Endothelial cell of hepatic sinusoid (primary cell): ENCODE measurements around the gene ASPHD2.
"Not testable (repeated sequence)": the region's sequence is repeated elsewhere in the genome, so short reads cannot be mapped to it uniquely, and the experiment has no call there.

Source experiments
- in situ Hi-C: cut with HindIII; loops from 2 replicates; pipeline ENCODE4 v1.10.0; 2017; ENCODE audit warnings: low sequenced_read_pairs

The ASPHD2 gene

GRCh38 chr22:26414347-26414746, 14.7 kb upstream of the ASPHD2 start:
- in situ Hi-C loops, result loop anchor here (10.0 kb wide), 1 partner anchor 90 kb away; no protein-coding TSS in a partner anchor

- in situ Hi-C loops, result loop anchor here (5.0 to 10.0 kb wide), 2 partner anchors 36 to 89 kb away; no protein-coding TSS in a partner anchor
Measured at GRCh38 chr22:26416256-26416655, 12.8 kb upstream of the ASPHD2 start.

GRCh38 chr22:26416670-26417276, 12.3 kb upstream of the ASPHD2 start:
- in situ Hi-C loops, result loop anchor here (5.0 to 10.0 kb wide), 2 partner anchors 36 to 88 kb away; no protein-coding TSS in a partner anchor

GRCh38 chr22:26417406-26417805, 11.7 kb upstream of the ASPHD2 start:
- in situ Hi-C loops, result loop anchor here (5.0 to 10.0 kb wide), 2 partner anchors 35 to 87 kb away; no protein-coding TSS in a partner anchor

- in situ Hi-C loops, result loop anchor here (5.0 to 10.0 kb wide), 2 partner anchors 34 to 86 kb away; no protein-coding TSS in a partner anchor
Measured at GRCh38 chr22:26418620-26419019, 10.4 kb upstream of the ASPHD2 start.

DNA sequence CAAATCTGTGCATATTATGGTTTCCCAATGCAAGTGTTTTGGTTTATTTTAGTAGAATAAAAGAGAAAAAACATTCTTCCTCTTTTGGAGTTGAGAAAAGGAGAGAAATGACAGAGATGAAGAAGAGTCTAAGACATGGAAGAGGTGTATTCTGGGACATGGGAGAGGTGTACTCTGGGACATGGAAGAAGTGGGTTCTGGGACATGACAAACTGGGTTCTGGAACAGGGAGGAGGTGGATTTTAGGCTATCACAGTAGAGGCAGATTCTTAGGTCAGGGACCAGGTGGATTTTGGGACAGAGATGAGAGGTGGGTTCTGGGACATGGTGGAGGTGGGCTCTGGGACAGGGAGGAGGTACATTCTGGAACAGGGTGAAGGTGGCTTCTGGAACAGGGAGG, 2.1 kb upstream of the ASPHD2 start:
- in situ Hi-C loops, result no loop called here

DNA sequence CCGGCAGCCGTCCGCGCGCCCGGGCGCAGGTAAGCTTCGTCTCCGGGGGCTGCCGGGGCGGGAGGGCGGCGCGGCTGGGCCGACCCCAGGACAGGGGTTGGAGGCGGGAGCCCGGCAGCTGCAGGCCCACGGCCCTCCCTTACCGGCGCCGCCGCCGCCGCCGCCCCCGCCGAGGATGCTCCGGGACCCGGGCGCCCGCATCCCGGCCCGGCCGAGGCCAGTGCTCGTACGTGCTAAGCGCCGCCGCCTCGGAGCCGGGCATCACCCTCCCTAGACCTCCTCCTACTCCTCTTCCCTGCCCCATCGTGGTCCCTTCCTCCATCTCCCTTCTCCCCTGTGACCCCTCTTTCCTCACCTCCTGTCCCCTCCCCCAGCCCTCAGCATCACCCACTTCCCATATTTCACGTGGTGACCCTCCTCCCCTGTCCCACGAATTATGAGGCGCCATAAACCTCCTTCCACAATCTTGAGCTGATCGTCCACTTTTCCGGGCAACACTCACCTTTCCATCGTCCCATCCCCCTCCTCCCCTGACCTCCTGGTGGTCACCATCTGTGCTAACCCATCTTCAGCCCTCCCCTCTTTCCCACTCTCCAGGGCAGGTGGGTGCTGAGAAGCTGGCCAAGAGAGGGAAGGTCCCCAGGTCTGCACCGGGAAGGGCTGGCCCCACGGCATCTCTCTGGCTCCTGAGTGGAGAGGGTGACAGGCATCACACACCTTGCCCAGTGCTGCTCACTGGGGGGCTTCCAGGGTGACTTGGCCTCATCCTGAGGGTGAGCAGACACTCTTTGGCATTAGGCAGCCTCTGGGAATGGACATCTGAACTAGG, 612 bp downstream of the ASPHD2 start:
- in situ Hi-C loops, result no loop called here

GRCh38 chr22:26430600-26430999, 1.5 kb downstream of the ASPHD2 start:
- in situ Hi-C loops, result no loop called here

- in situ Hi-C loops, result no loop called here
Measured at GRCh38 chr22:26431261-26431995, 2.4 kb downstream of the ASPHD2 start.

DNA sequence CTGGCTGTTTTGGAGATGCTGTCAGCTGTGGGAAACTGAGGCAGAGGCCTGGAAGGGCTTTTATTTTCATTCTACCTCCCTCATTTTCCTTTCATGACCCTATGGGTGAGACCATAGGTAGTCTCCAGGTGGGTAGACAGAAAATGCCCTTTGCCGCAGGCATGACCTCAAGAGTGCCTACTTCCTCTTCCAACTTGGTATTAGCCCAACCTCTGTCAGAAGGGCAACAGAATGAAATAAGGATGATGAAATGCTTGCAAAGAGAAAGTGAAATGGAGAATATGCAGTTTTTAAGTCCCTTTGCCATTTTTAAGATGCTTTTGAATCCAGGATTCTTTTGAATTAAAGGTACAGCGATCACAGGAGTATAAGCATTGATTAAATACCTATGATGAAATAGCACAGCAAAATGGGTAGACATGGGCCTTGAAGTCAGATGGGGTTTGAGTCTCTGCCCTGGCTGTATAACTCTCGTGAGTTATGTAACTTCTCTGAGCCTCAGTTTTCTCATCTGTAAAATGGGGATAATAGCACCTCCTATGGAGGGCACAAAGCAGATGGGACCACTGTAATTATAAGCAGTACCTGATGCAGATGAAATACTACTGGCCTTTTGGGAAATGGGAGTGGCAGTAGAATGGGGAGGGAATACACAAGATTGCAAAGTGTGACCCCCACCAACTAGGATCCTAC, 3.7 kb downstream of the ASPHD2 start:
- in situ Hi-C loops, result no loop called here

- in situ Hi-C loops, result no loop called here
Measured at GRCh38 chr22:26433805-26434204, 4.7 kb downstream of the ASPHD2 start.

DNA sequence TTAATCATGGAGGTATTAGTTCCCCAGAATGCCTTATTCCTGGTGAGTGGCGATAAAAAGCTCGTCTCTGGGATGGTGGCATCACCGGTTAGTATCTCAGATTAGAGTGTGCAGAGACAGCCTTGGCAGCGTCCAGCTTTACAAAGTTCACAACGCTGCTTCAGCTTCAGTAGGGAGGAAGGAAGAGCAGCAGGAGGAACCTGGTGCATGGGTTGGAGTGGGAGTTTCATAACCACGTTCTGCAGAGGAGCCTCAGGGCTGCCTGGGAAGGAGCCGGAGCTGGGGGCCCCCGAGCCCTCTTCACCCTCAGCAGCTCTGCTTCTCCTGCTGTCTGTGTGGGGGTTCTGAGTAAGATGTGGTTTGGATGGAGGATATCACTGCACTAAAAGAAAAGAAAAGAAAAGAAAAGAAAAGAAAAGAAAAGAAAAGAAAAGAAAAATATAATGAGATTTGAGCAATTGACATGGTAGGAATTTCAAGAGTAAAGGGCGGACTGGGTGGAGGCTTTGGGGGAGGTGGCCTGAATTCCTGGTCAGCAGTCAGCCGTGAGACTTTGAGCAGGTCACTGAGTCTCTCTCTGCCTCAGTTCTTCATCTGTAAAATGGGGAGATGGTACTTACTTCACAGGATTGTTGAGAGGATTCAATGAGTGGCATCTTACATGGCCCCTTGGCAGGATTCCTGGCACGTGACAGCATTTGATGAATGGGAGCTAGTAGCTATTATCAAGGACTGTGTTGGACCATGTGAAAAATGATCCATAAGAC, 6.5 kb downstream of the ASPHD2 start:
- in situ Hi-C loops, result no loop called here

DNA sequence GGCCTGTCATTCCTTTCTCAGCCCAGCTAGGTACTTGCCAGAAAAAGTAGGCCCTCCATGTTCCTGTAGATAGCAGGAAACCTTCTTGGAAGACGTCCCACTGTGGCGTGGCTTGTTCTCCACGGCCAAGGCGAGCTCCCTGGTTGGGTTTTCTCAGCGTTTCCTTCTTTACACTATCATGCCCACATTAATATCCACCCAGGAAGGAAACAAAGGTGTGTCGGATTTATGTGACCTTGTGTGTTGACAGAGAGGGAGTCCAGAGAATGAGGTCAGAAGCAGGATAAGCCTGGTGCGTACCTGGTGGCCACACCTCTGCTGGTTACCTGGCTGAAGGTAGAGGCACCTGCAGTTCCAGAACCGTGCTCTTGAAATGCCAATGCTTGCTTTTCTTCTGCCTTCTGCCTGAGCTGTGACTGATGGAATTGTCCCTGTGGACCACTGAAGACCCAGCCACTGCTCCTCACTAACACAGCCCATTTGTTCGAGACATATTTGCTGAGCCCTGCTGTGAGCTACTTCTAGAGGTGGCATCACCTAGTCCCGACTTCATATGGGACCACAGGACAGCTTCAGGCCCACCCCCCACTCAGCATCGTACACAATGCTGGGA, 7.9 kb downstream of the ASPHD2 start:
- in situ Hi-C loops, result no loop called here

GRCh38 chr22:26437694-26438392, 8.8 kb downstream of the ASPHD2 start:
- in situ Hi-C loops, result no loop called here

DNA sequence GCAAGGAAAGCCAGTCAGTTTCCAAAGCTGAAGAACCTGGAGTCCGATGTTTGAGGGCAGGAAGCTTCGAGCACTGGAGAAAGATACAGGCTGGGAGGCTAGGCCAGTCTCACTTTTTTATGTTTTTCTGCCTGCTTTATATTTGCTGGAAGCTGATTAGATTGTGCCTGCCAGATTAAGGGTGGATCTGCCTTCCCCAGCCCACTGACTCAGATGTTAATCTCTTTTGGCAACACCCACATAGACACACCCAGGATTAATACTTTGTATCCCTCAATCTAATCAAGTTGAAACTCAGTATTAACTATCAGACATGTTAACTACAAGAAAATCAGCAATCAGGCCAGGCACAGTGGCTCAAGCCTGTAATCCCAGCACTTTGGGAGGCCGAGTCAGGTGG, 9.7 kb downstream of the ASPHD2 start:
- in situ Hi-C loops, result not testable (repeated sequence)

DNA sequence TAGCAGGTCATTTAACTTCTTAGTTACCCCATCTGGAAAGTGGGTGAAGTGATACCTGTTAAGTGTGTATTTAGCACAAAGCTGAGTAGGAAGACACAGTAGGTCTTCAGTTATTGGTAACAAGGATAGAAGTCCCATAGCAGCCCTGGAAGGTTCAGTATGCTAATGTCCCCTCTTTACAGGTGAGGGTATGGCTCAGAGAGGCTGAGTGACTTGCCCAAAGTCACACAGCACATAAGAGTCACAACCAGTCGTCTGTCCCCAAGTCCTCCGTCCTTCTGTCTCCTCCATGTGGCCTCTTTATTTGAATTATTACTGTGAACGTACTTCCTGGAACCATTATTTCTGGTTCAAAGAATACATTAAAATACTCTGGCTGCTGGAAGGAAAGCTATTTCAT, 10.5 kb downstream of the ASPHD2 start:
- in situ Hi-C loops, result no loop called here

- in situ Hi-C loops, result no loop called here
Measured at GRCh38 chr22:26442086-26442756, 13.2 kb downstream of the ASPHD2 start.

GRCh38 chr22:26443901-26444690, 15.0 kb downstream of the ASPHD2 start:
- in situ Hi-C loops, result no loop called here
